Heart right ventricle (tissue), 16 donors: ENCODE measurements around the gene PAX5. TPM values are rescaled to one million over a fixed set of nuclear protein-coding genes. Genes with fewer than 3 reads are reported as not detected.

Experiments
- ATAC-seq, 8 donors: fragments of 200-7000 bp; cut with Tn5 transposase; one replicate each; pipeline ENCODE4 v1.9.1; 2020; ENCODE audit warnings: mild to moderate bottlenecking in 8 of 8, moderate library complexity in 8 of 8, moderate number of reproducible peaks in 1 of 8
- DNase-seq, 2 donors: peaks; one replicate each; pipeline ENCODE4 v3.0.0-alpha.2; 2020
- H3K27ac ChIP-seq, 10 donors: fragments of 200-600 bp; sonication (generic) in 2 of 10; one replicate each; pipeline versions ENCODE4 v1.5.0 to v1.8.0; 2020 to 2022; ENCODE audit warnings: mild to moderate bottlenecking in 3 of 10
- H3K27me3 ChIP-seq, 7 donors: fragments of 200-600 bp; one replicate each; pipeline ENCODE4 v1.8.0; 2021 to 2022; ENCODE audit warnings: mild to moderate bottlenecking in 2 of 7
- H3K36me3 ChIP-seq, 9 donors: fragments of 200-600 bp; sonication (generic) in 1 of 9; one replicate each; pipeline versions ENCODE4 v1.5.0 to v1.8.0; 2020 to 2022; ENCODE audit warnings: mild to moderate bottlenecking in 2 of 9
- H3K4me1 ChIP-seq, 9 donors: fragments of 200-600 bp; sonication (generic) in 1 of 9; one replicate each; pipeline versions ENCODE4 v1.5.0 to v1.8.0; 2020 to 2022; ENCODE audit warnings: mild to moderate bottlenecking in 4 of 9
- H3K4me3 ChIP-seq, 10 donors: fragments of 200-600 bp; sonication (generic) in 2 of 10; one replicate each; pipeline versions ENCODE4 v1.5.0 to v1.8.0; 2020 to 2022; ENCODE audit warnings: mild to moderate bottlenecking in 7 of 10, moderate library complexity in 2 of 10
- H3K9me3 ChIP-seq, 11 donors: fragments of 200-600 bp in 10 of 11; sonication (generic) in 2 of 11; one replicate each; pipeline versions ENCODE4 v1.5.0 to v1.8.0; 2013 to 2022; ENCODE audit warnings: mild to moderate bottlenecking in 2 of 11, control low read depth in 1 of 11, moderate library complexity in 1 of 11
- WGBS, 2 donors: extraction: QIAGEN DNeasy Blood & Tissue Kit; methylation state at CpG; one replicate each; pipeline ENCODE4 v1.1.7; 2013; ENCODE audit warnings: inconsistent platforms in 1 of 2; 5-methylcytosine and 5-hydroxymethylcytosine counted together
- intact Hi-C, 10 donors: fragments of 100-400 bp; cut with DNase I; formaldehyde crosslinking; loops; one replicate each; pipeline versions ENCODE4 v1.11.1 to v1.14.2; 2022
- polyA plus RNA-seq, 2 donors: library from polyadenylated mRNA; stranded (reverse); fragments of 200-250 nt; gene quantifications; one replicate each; pipeline ENCODE4 v1.2.3, GENCODE V29; 2013
- total RNA-seq, 10 donors: library from RNA; stranded (reverse); fragmentation: NEBNext Ultra II Directional in 3 of 10; extraction: Animal tissue kit (Norgen Biotek cat#: 25700) in 3 of 10; gene quantifications; one replicate each; pipeline versions ENCODE4 v1.2.1 to v1.2.4, GENCODE V29; 2021 to 2023
- TF ChIP-seq, protein P1 (sequence below), 9 donors: fragments of 200-600 bp; sonication (generic) in 2 of 9; IDR thresholded peaks; one replicate each; pipeline versions ENCODE4 v1.5.0 to v1.8.0; 2021 to 2022; ENCODE audit warnings: antibody characterized with exemption in 9 of 9, mild to moderate bottlenecking in 5 of 9, moderate library complexity in 1 of 9
- donor health status: Arrhythmogenic right ventricular cardiomyopathy.
- donor health status: ischemic (EF 13 %, LVEDD 7.1; RV severe dilation, severe dysfunction).
- donor health status: healthy with polysubstance abuse.
- donor health status: DM: no; HTN: yes; CAD: no.
- donor health status: DM: no; HTN: no; CAD: no.
- donor health status: ischemic (EF 25% LVEDD 6.9; RV normal size, moderate dysfunction).
- donor health status: ischemic (EF 25% LVEDD 5.7; RV mildly dilated, moderate dysfunction).
- donor health status: healthy.
- donor health status: DM: yes; HTN: yes; CAD: no.
- donor health status: Ischemic cardiomyopathy.
- donor health status: ischemic (EF 35%, LVEDD 5.7; RV mildly dilated, moderate dysfunction).
- donor health status: nonischemic (EF 11% LVEDD 7.7; RV severe dilation, severe dysfunction).
- donor health status: DM: yes; HTN: yes; CAD: no.
- donor health status: PGD.
- donor health status: ischemic (EF 29% LVEDD 5.4; RV normal size, mild dysfunction).
- donor health status: nonischemic (EF 23%, LVEDD 6.1; RV moderate dilation, normal function).

Gene PAX5
- total and polyA plus RNA-seq, 12 donors = under 0.01 to 0.09 TPM; not detected in 10

- DNase-seq = no peak
- intact Hi-C loops = no loop called here
- H3K36me3 ChIP-seq = no peaks in the 10 kb centered on the region
- WGBS, 2 donors = 73 to 75% methylated on average over 4 of the region's 4 CpGs
- peaks cover 0 to 34% (median 21%) of the 10 kb centered on the region in 7 donors for H3K27me3 ChIP-seq
- H3K4me3 ChIP-seq = no peak overlapping the region
- H3K9me3 ChIP-seq = no peaks in the 10 kb centered on the region
- H3K4me1 ChIP-seq = no peaks in the 10 kb centered on the region
- no peak for ATAC-seq
- H3K27ac ChIP-seq = no peak overlapping the region
- TF ChIP-seq, protein P1, sequence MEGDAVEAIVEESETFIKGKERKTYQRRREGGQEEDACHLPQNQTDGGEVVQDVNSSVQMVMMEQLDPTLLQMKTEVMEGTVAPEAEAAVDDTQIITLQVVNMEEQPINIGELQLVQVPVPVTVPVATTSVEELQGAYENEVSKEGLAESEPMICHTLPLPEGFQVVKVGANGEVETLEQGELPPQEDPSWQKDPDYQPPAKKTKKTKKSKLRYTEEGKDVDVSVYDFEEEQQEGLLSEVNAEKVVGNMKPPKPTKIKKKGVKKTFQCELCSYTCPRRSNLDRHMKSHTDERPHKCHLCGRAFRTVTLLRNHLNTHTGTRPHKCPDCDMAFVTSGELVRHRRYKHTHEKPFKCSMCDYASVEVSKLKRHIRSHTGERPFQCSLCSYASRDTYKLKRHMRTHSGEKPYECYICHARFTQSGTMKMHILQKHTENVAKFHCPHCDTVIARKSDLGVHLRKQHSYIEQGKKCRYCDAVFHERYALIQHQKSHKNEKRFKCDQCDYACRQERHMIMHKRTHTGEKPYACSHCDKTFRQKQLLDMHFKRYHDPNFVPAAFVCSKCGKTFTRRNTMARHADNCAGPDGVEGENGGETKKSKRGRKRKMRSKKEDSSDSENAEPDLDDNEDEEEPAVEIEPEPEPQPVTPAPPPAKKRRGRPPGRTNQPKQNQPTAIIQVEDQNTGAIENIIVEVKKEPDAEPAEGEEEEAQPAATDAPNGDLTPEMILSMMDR (IDR thresholded peaks at IDR 0.05) = no peak
Observed at GRCh38 chr9:36971935-36972488, 62.1 kb downstream of the PAX5 start.

GRCh38 chr9:36970007-36970888 lies 63.8 kb downstream of the PAX5 start:
- TF ChIP-seq, protein P1 (IDR thresholded peaks at IDR 0.05) = no peak
- intact Hi-C loops = no loop called here
- H3K4me3 ChIP-seq = no peak overlapping the region
- no peaks in the 10 kb centered on the region for H3K4me1 ChIP-seq
- no peaks in the 10 kb centered on the region for H3K9me3 ChIP-seq
- 64 to 67% methylated on average over 9 of the region's 9 CpGs for WGBS, 2 donors
- H3K36me3 ChIP-seq = no peaks in the 10 kb centered on the region
- peaks cover 0 to 17% (median 8%) of the 10 kb centered on the region in 7 donors for H3K27me3 ChIP-seq
- no peak overlapping the region for H3K27ac ChIP-seq
- ATAC-seq = no peak
- DNase-seq = no peak

DNA sequence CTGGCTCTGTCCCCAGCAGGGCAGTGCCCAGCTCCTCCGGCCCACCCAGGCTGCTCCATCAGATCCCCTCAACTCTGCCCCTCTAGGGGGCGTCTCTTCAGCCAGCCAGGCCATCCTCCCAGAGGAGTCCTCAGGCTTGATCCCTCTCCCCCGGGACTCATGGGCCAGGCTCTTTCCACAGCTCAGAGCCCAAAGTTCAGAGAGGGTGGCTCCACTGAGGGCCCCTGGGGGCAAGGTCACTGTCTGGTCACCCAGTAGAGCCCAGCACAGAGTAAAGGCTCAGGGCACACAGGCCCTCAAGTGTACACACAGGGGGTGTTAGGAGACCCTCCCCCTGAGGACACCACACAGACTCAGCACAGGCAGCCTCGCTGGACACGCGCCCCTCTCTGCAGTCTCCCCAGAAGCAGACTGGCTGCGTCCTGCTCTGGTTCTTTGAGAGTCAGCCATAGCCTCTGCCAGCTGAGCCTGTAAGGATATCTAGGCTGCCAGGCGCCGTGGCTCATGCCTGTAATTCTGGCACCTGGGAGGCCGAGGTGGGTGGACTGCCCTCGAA lies 64.8 kb downstream of the PAX5 start:
- H3K27ac ChIP-seq = no peak overlapping the region
- H3K27me3 ChIP-seq = peaks cover 0 to 7% (median 0%) of the 10 kb centered on the region in 7 donors
- no peak overlapping the region for H3K4me3 ChIP-seq
- DNase-seq (no peak), ATAC-seq (no peak)
- no peaks in the 10 kb centered on the region for H3K36me3 ChIP-seq
- TF ChIP-seq, protein P1 (IDR thresholded peaks at IDR 0.05) = no peak
- intact Hi-C loops = loop anchor here in 1 of 10 donors (10.0 kb wide), 1 partner anchor 56 kb away; no protein-coding TSS in a partner anchor
- H3K4me1 ChIP-seq = no peaks in the 10 kb centered on the region
- WGBS, 2 donors = 74 to 76% methylated on average over 11 of the region's 11 CpGs
- no peaks in the 10 kb centered on the region for H3K9me3 ChIP-seq

GRCh38 chr9:36968574-36969215 lies 65.4 kb downstream of the PAX5 start:
- H3K4me3 ChIP-seq = no peak overlapping the region
- H3K27me3 ChIP-seq = peaks cover 0 to 5% (median 0%) of the 10 kb centered on the region in 7 donors
- no peak overlapping the region for H3K27ac ChIP-seq
- no peaks in the 10 kb centered on the region for H3K4me1 ChIP-seq
- no peak for ATAC-seq
- intact Hi-C loops = loop anchor here in 1 of 10 donors (10.0 kb wide), 1 partner anchor 56 kb away; no protein-coding TSS in a partner anchor
- no peaks in the 10 kb centered on the region for H3K36me3 ChIP-seq
- H3K9me3 ChIP-seq = no peaks in the 10 kb centered on the region
- TF ChIP-seq, protein P1 (IDR thresholded peaks at IDR 0.05) = no peak
- 77 to 82% methylated on average over 7 of the region's 7 CpGs for WGBS, 2 donors
- DNase-seq = no peak
